ENCODE data around the gene TOX3. TPM values are rescaled to one million over a fixed set of nuclear protein-coding genes. Genes with fewer than 3 reads are reported as not detected.
A peak's percentile ranks its signal among the peaks of the same experiment; 100 is the strongest.

TOX3 gene
- total and polyA plus RNA-seq, 4 donors: 1.3 to 3.5 (median 2.4) TPM

- Histone ChIP-seq H3K9ac (ENCODE audit: low read depth in 1 of 2, low read length in 2 of 2) (no peak overlapping the region), H3K27ac (ENCODE audit: low read depth in 1 of 2, low read length in 2 of 2) (no peak overlapping the region), H3K4me3 (ENCODE audit: low read depth in 1 of 3, low read length in 3 of 3) (no peak overlapping the region), H3K9me3 (ENCODE audit: control insufficient read depth in 4 of 4, low read length in 3 of 4) (no peaks in the 10 kb centered on the region), H3K36me3 (ENCODE audit: control insufficient read depth in 4 of 4, insufficient read depth in 3 of 4, low read depth in 1 of 4, low read length in 3 of 4) (peaks cover 0 to 5% (median 2%) of the 10 kb centered on the region in 4 donors), H3K4me1 (ENCODE audit: control insufficient read depth in 4 of 4, insufficient read depth in 4 of 4, low read length in 3 of 4) (peaks cover 0 to 3% (median 0%) of the 10 kb centered on the region in 4 donors), H3K27me3 (ENCODE audit: control insufficient read depth in 4 of 4, insufficient read depth in 4 of 4, low read length in 3 of 4) (no peaks in the 10 kb centered on the region)
- DNase-seq (ENCODE audit: low spot score): no peak
- no peak for TF ChIP-seq TAF1 (conservative IDR thresholded peaks at IDR 0.05)
- TF ChIP-seq SP1 (IDR thresholded peaks at IDR 0.05): no peak
- no peak for TF ChIP-seq CTCF (IDR thresholded peaks at IDR 0.05; ENCODE audit: low read depth, low read length, missing input control)
- TF ChIP-seq FOXA1 (IDR thresholded peaks at IDR 0.05): no peak
- TF ChIP-seq NR2F2 (IDR thresholded peaks at IDR 0.05): no peak
- TF ChIP-seq HNF4G (IDR thresholded peaks at IDR 0.05): no peak
- TF ChIP-seq GABPA (IDR thresholded peaks at IDR 0.05 in 1 of 2, conservative IDR thresholded peaks at IDR 0.05 in 1 of 2): no peak
- TF ChIP-seq EGR1 (IDR thresholded peaks at IDR 0.05; ENCODE audit: low read depth in 2 of 2): no peak
- no peak for TF ChIP-seq REST (IDR thresholded peaks at IDR 0.05)
- TF ChIP-seq JUND (IDR thresholded peaks at IDR 0.05): no peak
- no peak for TF ChIP-seq MAX (IDR thresholded peaks at IDR 0.05)
- no peak for TF ChIP-seq FOXA2 (IDR thresholded peaks at IDR 0.05)
- TF ChIP-seq HNF4A (conservative IDR thresholded peaks at IDR 0.05): no peak
- 97% methylated on average over 8 of the region's 8 CpGs for WGBS
Measured at GRCh38 chr16:52463904-52464303, 83.0 kb downstream of the TOX3 start.

GRCh38 chr16:52462816-52463215 is 84.1 kb downstream of the TOX3 start:
- H3K27ac ChIP-seq (ENCODE audit: low read depth in 1 of 2, low read length in 2 of 2): no peak overlapping the region
- peaks cover 0 to 3% (median 0%) of the 10 kb centered on the region in 4 donors for H3K4me1 ChIP-seq (ENCODE audit: control insufficient read depth in 4 of 4, insufficient read depth in 4 of 4, low read length in 3 of 4)
- H3K9me3 ChIP-seq (ENCODE audit: control insufficient read depth in 4 of 4, low read length in 3 of 4): no peaks in the 10 kb centered on the region
- H3K4me3 ChIP-seq (ENCODE audit: low read depth in 1 of 3, low read length in 3 of 3): no peak overlapping the region
- H3K9ac ChIP-seq (ENCODE audit: low read depth in 1 of 2, low read length in 2 of 2): no peak overlapping the region
- no peak for DNase-seq (ENCODE audit: low spot score)
- H3K36me3 ChIP-seq (ENCODE audit: control insufficient read depth in 4 of 4, insufficient read depth in 3 of 4, low read depth in 1 of 4, low read length in 3 of 4): peaks cover 0 to 5% (median 2%) of the 10 kb centered on the region in 4 donors
- no peaks in the 10 kb centered on the region for H3K27me3 ChIP-seq (ENCODE audit: control insufficient read depth in 4 of 4, insufficient read depth in 4 of 4, low read length in 3 of 4)
- no peak for TF ChIP-seq NR2F2 (IDR thresholded peaks at IDR 0.05)
- no peak for TF ChIP-seq CTCF (IDR thresholded peaks at IDR 0.05; ENCODE audit: low read depth, low read length, missing input control)
- TF ChIP-seq HNF4A (conservative IDR thresholded peaks at IDR 0.05): peak in 1 of 2 donors; percentile 17
- TF ChIP-seq JUND (IDR thresholded peaks at IDR 0.05): no peak
- TF ChIP-seq RXRA (IDR thresholded peaks at IDR 0.05): no peak
- no peak for TF ChIP-seq YY1 (IDR thresholded peaks at IDR 0.05)
- no peak for TF ChIP-seq HNF4G (IDR thresholded peaks at IDR 0.05)
- TF ChIP-seq GABPA (IDR thresholded peaks at IDR 0.05 in 1 of 2, conservative IDR thresholded peaks at IDR 0.05 in 1 of 2): no peak

All from liver (tissue), 9 donors.